ENCODE measurements around the gene ZNF275.
"Not testable (repeated sequence)": the region's sequence is repeated elsewhere in the genome, so short reads cannot be mapped to it uniquely, and the experiment has no call there.

Gene ZNF275

DNA sequence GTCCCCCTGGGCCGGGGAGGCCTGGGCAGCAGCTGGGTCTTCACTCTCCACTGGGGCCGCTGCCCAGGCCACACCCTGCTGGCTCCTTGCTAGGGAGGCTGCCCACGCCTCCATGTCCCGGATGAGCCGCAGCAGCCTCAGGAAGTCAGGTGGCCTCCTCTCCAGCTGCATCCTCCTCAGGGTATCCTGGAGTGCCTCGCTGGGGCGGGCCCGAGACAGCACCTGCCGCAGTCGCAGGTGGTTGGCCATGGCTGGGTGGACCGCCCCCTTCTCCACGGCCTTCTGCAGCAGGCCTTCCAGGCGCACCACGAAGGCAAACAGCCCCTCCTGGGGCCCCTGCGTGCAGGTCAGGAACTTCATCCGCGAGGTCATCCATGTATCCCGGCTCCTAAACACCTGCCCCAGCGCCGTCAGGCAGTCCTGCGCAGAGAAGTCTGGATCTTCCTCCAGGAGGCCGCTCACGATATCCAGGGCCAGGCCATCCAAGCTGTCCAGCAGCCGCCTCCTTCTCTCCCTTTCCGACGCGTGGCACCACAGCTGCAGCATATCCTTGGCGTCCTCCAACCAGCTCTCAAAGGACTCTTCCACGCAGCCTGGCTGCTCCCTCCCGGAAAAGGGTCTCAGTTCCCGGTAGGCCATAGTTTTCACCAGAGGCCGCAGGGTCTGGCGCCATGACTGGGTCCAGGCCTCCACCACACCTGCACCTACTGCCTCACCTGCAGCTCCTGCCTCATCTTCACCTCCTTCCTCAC lies 14.5 kb upstream of the ZNF275 start:
- no peak for DNase-seq

DNA sequence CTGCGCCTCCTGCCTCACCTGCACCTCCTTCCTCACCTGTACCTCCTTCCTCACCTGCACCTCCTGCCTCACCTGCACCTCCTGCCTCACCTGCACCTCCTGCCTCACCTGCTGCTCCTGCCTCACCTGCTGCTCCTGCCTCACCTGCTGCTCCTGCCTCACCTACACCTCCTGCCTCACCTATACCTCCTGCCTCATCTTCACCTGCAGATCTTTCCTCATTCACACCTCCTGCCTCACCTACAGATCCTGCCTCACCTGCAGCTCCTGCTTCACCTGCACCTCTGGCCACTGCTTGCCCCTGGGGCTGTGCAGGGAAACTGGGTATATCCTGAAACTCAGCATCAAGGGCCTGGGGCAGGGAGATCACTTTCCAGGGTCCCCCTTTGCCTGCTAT lies 13.9 kb upstream of the ZNF275 start:
- DNase-seq, result not testable (repeated sequence)

DNA sequence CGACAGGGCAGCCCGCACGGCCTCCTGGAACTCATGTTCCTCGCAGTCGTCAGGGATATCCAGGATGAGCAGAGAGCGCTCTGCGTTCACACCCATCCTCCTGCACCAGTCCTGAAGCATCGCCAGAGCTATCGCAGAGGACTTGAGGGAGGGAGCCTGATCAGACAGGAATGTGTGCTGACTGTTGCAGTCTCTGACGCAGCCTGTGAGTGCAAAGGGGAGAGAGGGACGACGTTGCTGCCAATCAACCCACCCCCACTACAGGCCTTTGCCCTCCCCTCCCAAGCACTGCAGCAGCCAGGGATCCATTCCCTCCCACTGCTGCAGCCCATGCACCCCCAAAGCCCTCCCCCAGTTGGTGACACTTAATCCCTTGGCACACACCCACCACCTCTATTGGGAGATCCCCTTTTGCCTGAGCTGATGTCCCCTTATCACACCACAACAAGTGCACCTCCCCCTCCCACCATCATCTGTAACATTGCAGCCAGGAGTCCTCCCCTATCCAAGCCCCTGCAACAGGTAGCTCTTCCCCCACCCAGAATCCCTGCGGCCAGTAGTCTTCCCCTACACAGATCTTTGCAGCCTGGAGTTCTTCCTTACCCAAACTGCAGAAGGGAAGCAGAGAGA lies 13.3 kb upstream of the ZNF275 start:
- no peak for DNase-seq

DNA sequence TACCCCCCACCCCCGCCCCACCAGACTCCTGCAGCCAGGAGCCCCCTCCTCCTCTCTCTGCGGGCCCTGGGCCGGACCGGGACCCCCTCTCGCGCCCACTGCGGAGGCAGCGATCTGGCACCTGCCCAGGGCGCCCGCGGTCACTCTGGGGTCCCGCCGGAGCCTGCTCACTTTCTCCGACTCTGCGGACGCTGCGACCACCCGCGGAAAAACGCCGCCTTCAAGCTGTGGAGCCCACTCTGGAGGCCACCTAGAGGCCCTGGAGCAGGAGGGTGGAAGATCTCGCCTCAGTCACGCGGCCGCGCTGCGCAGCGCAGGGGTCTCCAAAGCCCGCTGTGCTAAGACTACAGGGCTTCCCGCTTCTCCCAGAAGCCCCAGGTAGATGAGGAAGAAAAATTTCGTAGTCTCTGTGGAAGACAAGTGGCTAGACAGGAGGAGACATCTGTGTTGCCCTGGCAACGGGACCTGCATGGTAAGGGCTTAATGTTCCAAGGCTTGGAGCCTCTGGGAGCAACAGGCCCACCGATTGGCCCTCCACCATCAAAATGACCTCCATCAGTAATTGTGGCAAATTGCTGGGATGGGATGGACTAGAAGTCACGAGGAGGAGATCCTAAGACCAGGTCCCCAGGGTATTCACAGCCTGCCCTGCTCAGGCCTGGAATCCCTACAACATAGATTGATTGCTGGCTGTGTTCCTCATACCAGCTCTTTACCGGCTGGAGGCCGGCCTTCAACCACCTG lies 12.4 kb upstream of the ZNF275 start, which contains the start of gene PNMA6F:
Gene PNMA6F (minus strand): TSS at position 387 of the 744 bp plus-strand sequence. CDS start 1,093 bp downstream, outside the sequence.
- DNase-seq, result no peak

DNA sequence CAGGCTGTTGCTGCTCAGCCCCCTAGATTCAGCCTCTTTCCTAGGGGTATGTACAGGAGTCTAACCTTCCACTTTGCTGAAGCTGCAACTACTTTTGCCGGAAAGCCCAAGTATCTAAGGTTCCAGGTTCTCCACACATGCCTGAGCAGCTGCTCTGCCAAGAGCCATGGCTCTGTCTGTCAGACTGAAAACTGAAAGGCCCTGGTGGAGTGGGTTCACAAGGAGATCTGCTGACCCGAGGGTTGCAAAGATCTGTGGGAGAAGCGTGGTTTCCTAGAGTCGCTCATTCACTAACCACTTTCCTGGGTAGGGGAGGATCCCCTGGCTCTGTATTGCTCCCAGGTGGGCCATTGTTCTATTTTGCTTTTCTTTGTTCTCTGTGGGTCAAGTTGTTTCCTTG lies 6.4 kb upstream of the ZNF275 start:
- no peak for DNase-seq

DNA sequence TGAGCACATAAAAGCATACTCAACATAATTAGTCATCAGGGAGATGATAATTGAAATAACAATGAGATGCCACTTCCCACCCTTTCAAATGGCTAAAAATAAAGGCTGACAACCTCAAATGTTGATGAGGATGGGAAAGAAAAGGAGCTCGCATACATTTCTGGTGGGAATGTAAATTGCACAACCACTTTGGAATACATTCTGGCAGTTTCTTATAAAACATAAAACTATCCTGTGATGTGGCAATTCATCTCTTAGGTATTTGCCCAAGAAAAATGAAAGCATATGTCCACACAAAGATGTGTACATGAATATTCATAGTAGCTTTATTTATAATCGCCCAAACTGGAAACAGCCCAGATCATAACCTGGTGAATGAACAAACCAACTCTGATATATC lies 687 bp upstream of the ZNF275 start:
- DNase-seq, result no peak

DNA sequence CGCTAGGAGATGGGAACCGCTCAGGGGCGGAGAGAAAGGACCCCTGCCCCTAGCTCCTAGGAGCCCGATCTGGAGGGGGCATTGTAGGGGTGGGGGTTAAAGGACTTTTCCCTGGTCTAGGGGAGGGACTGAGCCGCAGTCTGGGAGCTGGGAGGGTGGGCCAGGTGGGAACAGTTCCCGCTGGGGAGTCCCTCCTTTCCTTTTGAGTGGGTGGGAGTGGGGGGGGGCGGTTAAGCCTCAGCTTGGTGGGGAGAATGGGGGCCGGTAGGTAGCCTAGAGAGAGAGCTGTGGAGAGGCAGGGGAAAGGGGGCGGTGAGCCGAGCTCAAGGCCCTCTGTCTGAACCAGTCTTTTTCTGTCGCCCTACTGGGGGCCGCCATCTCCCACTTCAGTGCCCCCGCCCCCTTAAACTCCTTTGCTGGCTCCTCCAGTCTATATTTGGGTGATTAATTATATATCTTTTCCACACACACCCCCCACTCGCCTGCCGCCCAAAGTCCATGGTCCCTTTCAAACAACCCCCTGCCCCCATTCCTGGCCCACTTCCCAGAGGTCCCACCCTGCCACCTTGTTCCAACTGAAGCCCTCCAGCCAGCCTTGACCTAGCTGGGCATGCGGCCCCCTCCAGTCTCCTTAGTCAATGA lies 822 bp downstream of the ZNF275 start:
- no peak for DNase-seq

DNA sequence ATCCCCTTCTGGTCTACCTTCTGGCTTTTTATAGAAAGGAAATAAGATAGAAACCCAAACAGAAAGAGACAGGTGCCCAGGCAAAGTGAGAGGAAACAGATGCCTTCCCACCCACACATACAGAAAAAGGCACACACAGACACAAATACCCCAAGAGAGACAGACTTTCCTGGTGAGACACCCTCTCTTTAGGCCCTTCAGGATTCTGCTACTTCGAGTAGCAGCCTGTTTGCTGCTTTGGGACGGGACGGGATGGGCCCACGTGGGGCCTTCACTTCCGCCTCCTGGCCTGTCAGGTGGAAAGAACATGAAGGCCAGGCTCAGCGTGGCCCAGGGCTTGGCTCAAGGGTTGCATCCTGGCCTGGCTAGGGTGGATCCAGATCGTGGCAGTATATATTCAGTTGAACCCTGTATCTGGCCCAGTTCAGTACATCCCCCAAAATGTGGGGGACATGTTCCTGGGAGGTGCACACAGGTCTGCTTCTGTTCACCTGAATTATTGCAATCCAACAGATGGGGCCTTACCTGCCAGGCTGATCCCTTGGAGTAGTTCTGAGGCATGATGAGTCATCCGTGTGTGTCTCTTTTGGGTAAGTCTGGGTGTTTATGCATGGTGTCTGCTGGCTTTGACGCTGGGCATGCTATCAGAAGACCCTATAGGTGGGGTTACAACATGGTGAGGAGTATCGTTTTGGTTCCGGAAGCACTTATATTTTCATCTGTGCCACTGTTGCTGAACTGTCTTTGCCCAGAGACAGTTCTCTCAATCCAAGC lies 2.4 kb downstream of the ZNF275 start:
- no peak for DNase-seq

DNA sequence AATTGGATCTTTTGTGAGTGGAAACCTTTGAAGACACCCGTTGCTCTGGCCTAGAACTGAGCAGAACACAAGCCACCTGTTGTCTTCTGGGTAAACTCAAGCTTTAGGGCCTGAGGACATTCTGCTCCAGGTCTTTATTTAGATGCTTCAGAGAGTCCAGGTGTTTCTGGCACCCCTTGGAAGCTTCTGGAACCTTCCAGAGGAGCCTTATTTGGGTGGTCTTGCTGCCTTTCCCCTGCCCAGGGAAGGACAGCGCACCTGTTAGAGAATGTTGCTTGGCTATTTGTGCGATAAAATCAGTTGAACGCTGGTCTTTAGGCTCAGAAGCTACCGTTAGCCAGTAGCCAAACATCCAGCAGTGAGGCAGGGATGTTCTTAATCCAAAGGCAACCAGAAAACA lies 3.0 kb downstream of the ZNF275 start:
- no peak for DNase-seq

DNA sequence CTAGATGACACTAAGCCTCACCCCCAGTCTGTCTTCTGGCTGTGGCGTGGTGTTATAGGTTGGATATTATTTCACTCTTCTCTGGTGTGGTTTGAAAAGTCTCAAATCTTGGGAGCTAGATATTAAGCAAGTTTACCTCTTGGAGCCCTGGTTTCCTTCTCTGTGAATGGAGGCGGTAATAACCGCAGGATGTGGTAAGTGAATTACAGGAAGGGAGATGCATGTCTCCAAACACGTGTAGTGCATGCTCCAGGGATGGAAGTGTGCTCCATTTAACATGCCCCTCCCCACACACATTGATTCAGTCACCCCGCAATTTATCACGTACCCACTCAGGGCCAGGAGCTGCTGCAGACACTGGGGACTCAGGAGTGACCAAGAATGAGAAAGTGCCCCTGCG lies 4.9 kb downstream of the ZNF275 start:
- no peak for DNase-seq

DNA sequence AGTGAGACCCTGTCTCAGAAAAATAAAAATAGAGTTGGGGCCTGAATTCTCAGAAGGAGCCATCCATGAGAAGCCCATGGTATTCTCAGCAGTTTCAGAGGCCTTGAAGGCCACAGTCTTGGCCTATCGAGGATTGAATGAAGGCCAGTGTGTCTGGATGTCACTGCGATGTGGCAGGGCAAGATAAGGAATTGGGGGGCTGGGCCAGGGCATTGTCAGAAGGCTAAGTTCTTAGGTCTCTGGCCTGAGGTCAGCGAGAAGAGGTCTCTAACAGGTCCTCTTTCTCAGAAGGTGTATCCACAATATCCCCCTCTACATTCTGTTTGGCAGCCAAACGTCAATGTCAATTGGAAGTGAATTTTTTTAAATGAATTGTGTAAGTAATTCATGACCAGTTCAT lies 5.7 kb downstream of the ZNF275 start:
- no peak for DNase-seq

DNA sequence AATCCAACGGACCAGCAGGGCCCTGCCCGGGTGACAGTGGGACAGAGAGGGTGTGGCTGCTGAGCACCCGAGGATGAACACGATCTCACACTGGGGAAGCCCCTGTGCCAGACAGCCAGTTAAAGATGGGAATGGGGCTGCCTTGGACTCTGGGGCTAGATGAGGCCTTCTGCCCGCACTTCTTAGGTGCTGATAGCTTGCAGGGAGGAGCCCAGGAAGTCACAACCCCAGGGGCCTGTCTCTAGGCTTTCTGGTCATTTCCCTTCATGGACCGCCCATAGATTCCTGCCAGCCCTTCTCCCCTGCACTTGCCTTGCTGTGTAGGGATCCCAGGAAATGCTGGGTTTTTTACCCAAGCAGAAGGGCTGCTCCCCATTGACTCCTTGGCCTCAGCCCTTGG lies 6.2 kb downstream of the ZNF275 start:
- no peak for DNase-seq

DNA sequence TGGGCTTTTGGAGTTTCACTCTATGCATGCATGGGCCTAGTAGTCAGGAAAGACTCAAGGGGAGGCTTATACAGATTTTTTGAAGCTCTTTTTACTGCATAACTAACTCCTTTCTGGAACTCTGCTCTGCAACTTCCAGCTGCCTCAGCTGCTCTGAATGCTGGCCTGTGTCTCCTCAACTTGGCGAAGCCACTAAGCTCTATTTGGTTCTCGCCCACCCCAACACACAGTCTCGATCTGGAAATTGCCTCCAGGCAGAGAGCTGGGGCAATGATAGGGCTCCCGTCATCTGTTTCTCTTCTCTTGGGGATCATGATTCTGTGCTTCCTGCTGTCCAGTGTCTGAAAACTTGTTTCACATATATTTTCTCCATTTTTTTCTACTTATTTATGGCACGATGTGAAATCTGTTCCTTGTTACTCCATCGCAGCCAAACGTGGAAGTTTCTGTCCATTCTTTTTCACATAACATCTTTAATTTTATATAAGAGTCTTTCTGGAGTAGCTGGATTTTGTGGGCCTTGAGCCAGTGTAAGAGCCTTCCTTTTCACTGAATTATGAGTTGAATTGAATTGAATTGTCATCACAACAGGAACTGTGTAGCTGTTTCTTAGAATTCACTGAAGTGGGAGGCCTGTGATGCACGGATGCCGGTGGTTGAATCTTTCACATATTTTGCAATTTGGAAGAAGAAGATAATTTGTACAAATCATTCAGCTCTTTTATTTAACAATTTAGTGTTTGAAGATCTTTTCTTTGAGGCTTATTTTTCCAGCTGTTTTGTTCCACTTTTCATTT lies 9.0 kb downstream of the ZNF275 start:
- DNase-seq, result no peak

DNA sequence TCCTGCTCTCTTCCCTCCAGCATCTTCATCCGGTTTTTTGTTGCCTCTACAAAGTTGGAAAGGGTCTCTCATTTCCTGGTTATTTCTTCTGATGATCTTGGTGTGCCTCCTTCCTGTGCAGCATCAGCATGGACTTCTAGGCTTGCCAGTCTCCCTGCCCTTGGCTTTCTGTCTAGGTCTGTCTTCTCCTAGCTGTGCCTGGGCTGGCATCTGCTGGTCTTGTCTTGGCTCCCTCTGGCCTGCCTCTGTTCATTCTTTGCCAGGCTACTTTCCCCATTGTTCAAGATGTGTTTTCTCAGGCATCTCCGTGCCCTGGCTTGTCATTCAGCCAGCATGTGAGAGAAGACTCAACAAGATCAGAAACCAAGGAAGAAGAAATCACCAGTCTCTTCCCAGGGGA lies 9.7 kb downstream of the ZNF275 start:
- no peak for DNase-seq

DNA sequence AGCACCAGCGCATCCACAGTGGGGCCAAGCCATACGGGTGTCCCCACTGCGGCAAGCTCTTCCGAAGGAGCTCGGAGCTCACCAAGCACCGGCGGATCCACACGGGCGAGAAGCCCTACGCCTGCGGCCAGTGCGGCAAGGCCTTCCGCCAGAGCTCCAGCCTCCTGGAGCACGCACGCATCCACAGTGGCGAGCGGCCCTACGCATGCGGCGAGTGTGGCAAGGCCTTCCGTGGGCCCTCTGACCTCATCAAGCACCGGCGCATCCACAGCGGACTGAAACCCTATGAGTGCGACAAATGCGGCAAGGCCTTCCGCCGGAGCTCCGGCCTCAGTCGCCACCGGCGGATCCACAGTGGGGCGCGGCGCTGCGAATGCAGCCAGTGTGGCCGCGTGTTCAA lies 13.6 kb downstream of the ZNF275 start:
- no peak for DNase-seq

DNA sequence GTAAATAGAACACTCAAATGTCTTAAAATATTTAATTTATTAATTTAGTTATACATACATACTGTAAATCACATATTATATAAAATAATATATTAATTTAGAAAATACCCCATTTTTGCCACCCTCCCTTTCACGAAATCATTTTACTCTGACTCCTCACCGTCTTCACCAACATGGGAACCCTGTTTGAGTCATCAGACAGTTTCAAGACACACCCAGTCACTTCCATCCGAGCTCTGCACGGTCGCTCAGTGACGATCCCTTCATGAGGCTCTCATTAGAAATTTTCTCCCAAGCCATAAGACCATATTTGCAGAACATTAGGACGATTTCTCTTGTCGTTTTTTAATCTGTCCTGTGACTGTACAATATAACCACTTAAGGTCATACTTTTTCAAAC lies 14.5 kb downstream of the ZNF275 start:
- DNase-seq, result no peak

DNA sequence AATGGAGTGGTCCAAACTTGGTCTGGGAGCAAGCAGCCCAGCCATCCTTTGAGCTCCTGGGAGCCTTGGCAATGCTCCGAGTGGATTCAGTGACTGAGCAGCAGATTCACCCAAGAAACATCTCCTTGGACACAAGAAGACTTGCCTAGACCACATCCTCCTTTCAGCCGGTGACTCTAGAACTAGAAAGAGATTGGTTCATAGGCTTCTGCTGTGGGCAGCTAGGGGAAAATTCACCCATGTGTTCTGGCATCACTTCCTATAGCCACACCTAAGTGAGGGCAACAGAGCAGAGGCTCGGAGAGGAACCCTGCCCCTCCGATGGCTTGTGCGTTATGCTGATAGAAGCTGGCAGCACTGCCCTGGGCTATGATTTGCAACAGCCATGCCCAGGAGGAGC lies 16.0 kb downstream of the ZNF275 start:
- no peak for DNase-seq

DNA sequence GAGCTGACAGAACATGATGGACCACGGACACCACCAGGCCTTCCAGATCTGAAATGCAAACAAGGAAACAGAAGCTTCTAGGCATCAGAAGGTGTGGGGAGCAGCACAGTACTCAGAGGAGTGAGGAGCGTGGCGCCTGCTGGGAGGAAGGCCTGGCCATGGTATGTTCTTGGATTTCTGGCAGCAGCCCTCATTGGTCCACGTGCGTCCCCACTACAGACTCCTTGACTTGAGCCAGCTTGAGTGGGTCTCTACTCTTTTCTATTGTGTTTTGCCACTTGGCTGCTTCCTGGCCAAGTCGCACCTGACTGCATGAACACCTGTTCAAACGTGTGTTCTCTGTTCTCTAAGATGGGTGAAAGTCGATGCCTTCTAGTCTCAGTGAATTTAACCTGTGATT lies 18.0 kb downstream of the ZNF275 start:
- DNase-seq, result no peak

DNA sequence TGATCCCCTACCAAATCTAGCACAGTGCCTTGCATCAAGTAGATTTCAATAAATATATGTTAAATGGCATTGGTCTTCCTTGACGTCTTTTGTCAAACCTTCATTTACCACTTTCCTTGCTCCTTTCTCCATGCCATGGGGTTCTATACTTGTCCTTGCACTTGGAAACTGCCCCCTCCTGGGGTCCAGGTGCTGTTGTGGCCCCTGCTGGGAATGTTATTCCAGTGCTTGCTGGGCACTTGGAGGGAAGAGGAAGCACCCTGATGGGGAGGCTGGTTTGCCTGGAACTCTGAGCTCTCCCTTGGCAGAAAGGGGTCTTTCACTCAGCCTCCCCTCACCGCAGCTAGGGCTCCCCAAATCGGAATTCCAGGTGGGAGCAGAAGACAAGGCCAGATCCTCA lies 18.9 kb downstream of the ZNF275 start:
- no peak for DNase-seq

DNA sequence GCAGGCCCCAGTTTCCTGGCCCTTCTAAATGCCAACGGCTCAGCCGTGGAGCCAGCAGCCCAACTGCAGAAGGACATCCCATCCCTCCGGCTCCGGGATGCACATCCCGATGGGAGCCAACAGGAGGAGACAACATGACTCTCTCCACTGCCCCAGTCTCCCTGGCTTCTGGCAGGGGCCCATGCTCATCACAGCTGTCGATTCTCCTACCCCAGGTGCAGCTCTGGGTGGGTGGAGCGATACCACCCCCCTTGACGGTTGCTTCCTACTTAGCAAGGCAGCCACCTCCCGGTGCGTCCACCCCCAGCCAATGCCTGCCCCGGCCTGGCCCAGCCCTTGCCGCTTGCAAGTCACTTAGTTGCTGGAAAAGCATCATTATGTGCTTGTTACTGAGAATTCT lies 19.5 kb downstream of the ZNF275 start:
- no peak for DNase-seq

DNA sequence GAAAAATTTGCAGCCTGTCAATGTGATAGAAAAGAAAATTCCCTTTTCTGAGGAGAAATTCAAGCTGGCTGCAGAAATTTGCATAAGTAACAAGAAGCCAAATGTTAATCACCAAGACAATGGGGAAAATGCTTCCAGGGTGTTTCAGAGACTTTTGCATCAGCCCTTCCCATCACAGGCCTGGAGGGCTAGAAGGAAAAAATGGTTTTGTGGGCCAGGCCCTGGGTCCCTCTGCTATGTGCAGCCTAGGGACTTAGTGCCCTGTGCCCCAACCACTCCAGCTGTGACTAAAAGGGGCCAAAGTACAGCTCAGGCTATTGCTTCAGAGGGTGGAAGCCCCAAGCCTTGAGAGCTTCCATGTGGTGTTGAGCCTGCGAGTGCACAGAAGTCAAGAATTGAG lies 23.9 kb downstream of the ZNF275 start:
- DNase-seq, result no peak

All from suppressor macrophage treated with lipopolysaccharide for 4 hours (primary cell).